ENCODE data around the gene LRRC8E. TPM values are rescaled to one million over a fixed set of nuclear protein-coding genes. Genes with fewer than 3 reads are reported as not detected.
"Not testable (repeated sequence)": the region's sequence is repeated elsewhere in the genome, so short reads cannot be mapped to it uniquely, and the experiment has no call there.

LRRC8E gene
- total RNA-seq, 1 experiment from 2014 or later = 24.1 TPM

DNA sequence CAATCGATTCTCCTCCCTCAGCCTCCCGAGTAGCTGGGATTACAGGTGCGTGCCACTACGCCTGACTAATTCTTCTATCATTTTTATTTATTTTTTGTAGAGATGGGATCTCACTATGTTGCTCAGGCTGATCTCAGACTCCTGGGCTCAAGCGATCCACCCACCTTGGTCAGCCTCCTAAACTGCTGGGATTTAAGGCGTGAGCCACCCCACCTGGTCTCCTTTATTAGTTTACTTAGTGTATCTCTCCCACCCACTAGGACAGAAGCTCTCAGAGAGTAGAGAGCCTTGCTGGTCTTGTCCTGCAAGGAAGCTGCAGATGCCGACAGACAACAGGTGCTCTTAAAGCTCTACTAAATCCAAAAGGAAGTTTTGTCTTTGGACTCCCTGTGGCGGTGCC lies 2.5 kb upstream of the LRRC8E start:
- H3K4me1 ChIP-seq (replicated peaks; ENCODE audit: insufficient read depth) = peaks cover 19% of the 10 kb centered on the region; the same call in 1 of the 2 replicates
- H4K20me1 ChIP-seq (ENCODE audit: insufficient read depth) = peaks cover 3% of the 10 kb centered on the region; the same call in 1 of the 2 replicates
- no peak overlapping the region for H3K4me2 ChIP-seq
- intact Hi-C loops (cut with micrococcal nuclease; ENCODE audit: unreplicated experiment) = no loop called here
- H3K9me3 ChIP-seq (ENCODE audit: insufficient read depth, low read depth) = no peaks in the 10 kb centered on the region
- POLR2A ChIA-PET (ENCODE audit: unreplicated experiment) = no interaction called here
- TF ChIP-seq, protein P1, sequence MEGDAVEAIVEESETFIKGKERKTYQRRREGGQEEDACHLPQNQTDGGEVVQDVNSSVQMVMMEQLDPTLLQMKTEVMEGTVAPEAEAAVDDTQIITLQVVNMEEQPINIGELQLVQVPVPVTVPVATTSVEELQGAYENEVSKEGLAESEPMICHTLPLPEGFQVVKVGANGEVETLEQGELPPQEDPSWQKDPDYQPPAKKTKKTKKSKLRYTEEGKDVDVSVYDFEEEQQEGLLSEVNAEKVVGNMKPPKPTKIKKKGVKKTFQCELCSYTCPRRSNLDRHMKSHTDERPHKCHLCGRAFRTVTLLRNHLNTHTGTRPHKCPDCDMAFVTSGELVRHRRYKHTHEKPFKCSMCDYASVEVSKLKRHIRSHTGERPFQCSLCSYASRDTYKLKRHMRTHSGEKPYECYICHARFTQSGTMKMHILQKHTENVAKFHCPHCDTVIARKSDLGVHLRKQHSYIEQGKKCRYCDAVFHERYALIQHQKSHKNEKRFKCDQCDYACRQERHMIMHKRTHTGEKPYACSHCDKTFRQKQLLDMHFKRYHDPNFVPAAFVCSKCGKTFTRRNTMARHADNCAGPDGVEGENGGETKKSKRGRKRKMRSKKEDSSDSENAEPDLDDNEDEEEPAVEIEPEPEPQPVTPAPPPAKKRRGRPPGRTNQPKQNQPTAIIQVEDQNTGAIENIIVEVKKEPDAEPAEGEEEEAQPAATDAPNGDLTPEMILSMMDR (conservative IDR thresholded peaks at IDR 0.05) = no peak
- TF ChIP-seq EZH2 (IDR thresholded peaks at IDR 0.05; ENCODE audit: low read depth) = no peak
- no TSS peak for BruUV-seq (replicated peaks)
- H2AFZ ChIP-seq = no peak overlapping the region
- CTCF ChIA-PET = no interaction called here
- no peaks in the 10 kb centered on the region for H3K27me3 ChIP-seq (ENCODE audit: insufficient read depth, low read depth)
- no peaks in the 10 kb centered on the region for H3K9me2 ChIP-seq (ENCODE audit: insufficient read depth)
- peaks cover 38% of the 10 kb centered on the region for H3F3A ChIP-seq (ENCODE audit: insufficient read depth, low read depth)
- no peak overlapping the region for H3K27ac ChIP-seq
- no peak overlapping the region for H3K4me3 ChIP-seq
- DNase-seq = no peak
- no peaks in the 10 kb centered on the region for H3K36me3 ChIP-seq (ENCODE audit: low read depth)
- peaks cover 23% of the 10 kb centered on the region for H3K79me2 ChIP-seq (ENCODE audit: low read depth)

DNA sequence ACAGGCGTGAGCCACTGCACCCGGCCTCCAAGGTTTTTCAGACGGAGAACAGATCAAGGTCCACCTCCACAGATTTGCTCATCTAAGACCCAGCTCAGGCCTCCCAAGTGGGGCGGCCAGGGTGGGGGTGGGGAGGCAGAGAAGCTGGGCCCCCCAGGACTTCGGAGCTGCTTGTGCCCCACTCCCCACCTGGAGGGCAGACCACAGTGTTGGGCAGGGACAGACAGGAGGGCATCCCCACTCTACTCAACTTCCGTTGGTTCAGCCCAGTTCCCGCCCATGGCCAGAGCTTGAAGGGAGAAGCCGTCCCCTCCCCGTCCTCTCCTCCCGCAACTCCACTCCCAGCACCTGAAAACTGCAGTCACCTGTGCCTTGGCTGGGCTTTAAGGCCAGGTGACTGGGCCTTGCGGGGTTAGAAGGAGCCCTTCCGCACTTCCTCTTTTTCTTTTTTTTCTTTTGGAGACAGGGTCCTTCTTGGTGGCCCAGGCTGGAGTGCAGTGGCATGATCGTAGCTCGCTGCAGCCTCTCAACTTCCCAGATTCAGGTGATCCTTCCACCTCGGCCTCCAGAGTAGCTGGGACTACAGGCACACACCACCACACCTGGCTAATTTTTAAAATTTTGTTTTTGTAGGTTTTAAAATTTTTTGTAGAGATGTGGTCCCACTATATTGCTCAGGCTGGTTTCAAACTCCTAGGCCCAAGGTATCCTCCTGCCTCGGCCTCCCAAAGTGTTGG lies 734 bp upstream of the LRRC8E start:
- Histone ChIP-seq H3K27ac (0 out of 2 replicates have a peak overlapping the region, but pooled peaks have one; percentile 5), H3K36me3 (ENCODE audit: low read depth) (no peaks in the 10 kb centered on the region), H3K4me3 (peak overlapping the region; percentile 87), H3F3A (ENCODE audit: insufficient read depth, low read depth) (peaks cover 31% of the 10 kb centered on the region), H3K79me2 (ENCODE audit: low read depth) (peaks cover 40% of the 10 kb centered on the region), H3K4me1 (replicated peaks; ENCODE audit: insufficient read depth) (peaks cover 19% of the 10 kb centered on the region; the same call in 1 of the 2 replicates), H2AFZ (peak overlapping the region; percentile 88), H4K20me1 (ENCODE audit: insufficient read depth) (peaks cover 2% of the 10 kb centered on the region; the same call in 1 of the 2 replicates), H3K9me2 (ENCODE audit: insufficient read depth) (no peaks in the 10 kb centered on the region), H3K4me2 (peak overlapping the region; percentile 82), H3K9me3 (ENCODE audit: insufficient read depth, low read depth) (no peaks in the 10 kb centered on the region), H3K27me3 (ENCODE audit: insufficient read depth, low read depth) (no peaks in the 10 kb centered on the region)
- POLR2A ChIA-PET (ENCODE audit: unreplicated experiment) = interaction anchor here (0.6 kb wide), 1 partner anchor 315 kb away, joined by 3 read pairs; no protein-coding TSS in a partner anchor
- intact Hi-C loops (cut with micrococcal nuclease; ENCODE audit: unreplicated experiment) = loop anchor here (2.0 kb wide), 1 partner anchor 19 kb away; no protein-coding TSS in a partner anchor
- CTCF ChIA-PET = interaction anchor here (0.5 to 0.8 kb wide), 3 partner anchors 15 to 434 kb away, joined by 4 to 7 read pairs (median 6); partner anchors contain the start of genes NDUFA7, RPS28 and TIMM44
- TSS peak; percentile 49 for BruUV-seq (replicated peaks)
- no peak for TF ChIP-seq EZH2 (IDR thresholded peaks at IDR 0.05; ENCODE audit: low read depth)
- TF ChIP-seq, protein P1 (conservative IDR thresholded peaks at IDR 0.05) = no peak
- DNase-seq = no peak

DNA sequence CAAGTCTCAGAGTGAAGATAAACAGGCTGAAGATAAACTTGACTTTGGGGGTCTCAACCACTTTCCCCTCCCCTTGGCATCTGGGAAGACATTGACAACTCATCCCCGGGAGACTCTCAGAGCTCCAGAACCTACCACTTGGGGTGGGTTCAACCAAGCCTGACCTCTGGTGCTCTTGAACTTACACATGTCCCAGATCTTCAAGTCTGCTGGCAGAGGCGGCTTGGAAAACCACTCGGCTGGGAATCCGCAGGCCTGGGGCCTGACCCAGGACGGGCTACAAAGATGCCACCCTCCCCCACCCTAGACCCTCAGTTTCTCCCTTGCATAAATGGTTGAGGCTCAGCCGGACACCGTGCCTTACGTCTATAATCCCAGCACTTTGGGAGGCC lies 512 bp downstream of the LRRC8E start:
- peaks cover 25% of the 10 kb centered on the region for H3F3A ChIP-seq (ENCODE audit: insufficient read depth, low read depth)
- no peak for DNase-seq
- ChIA-PET POLR2A (ENCODE audit: unreplicated experiment) (interaction anchor here (0.6 kb wide), 1 partner anchor 32 kb away, joined by 6 read pairs; no protein-coding TSS in a partner anchor), CTCF (interaction anchor here (0.6 kb wide), 1 partner anchor 14 kb away, joined by 10 read pairs; no protein-coding TSS in a partner anchor)
- TF ChIP-seq, protein P1 (conservative IDR thresholded peaks at IDR 0.05) = no peak
- no peak for TF ChIP-seq EZH2 (IDR thresholded peaks at IDR 0.05; ENCODE audit: low read depth)
- H3K9me3 ChIP-seq (ENCODE audit: insufficient read depth, low read depth) = no peaks in the 10 kb centered on the region
- peak overlapping the region; percentile 82 for H3K4me2 ChIP-seq
- intact Hi-C loops (cut with micrococcal nuclease; ENCODE audit: unreplicated experiment) = loop anchor here (2.0 kb wide), 1 partner anchor 20 kb away; no protein-coding TSS in a partner anchor
- H3K27me3 ChIP-seq (ENCODE audit: insufficient read depth, low read depth) = no peaks in the 10 kb centered on the region
- H2AFZ ChIP-seq = peak overlapping the region; percentile 88
- BruUV-seq (replicated peaks) = no TSS peak
- peaks cover 53% of the 10 kb centered on the region for H3K79me2 ChIP-seq (ENCODE audit: low read depth)
- H3K36me3 ChIP-seq (ENCODE audit: low read depth) = no peaks in the 10 kb centered on the region
- peaks cover 31% of the 10 kb centered on the region for H3K4me1 ChIP-seq (replicated peaks; ENCODE audit: insufficient read depth)
- H3K27ac ChIP-seq = no peak overlapping the region
- no peaks in the 10 kb centered on the region for H3K9me2 ChIP-seq (ENCODE audit: insufficient read depth)
- peak overlapping the region; percentile 87 for H3K4me3 ChIP-seq
- no peaks in the 10 kb centered on the region for H4K20me1 ChIP-seq (ENCODE audit: insufficient read depth)

DNA sequence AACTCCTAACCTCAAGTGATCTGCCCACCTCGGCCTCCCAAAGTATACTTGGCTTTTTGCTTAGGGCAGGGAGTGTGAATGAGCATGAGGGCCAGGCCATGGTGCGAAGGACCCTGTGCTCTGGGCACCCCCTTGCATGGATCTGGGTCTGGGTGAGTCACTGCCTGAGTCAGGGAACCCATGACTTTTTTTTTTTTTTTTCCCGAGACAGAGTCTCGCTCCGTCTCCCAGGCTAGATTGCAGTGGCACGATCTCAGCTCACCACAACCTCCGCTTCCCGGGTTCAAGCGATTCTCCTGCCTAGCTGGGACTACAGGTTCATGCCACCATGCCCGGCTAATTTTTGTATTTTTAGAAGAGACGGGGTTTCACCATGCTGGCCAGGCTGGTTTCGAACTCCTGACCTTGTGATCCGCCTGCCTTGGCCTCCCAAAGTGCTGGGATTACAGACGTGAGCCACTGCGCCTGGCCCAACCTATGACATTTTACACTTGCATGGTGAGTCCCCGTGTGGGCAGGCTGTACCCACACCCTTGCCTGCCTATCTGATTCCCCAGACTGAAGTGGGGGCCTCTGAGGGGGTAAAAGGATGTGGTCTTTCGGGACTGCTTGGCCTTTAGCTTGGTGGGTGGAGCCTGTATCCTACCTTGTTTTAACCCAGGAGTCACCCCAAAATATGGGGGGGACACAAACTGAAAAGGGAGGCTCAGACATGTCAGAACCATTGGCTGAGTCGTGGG lies 5.2 kb downstream of the LRRC8E start:
- CTCF ChIA-PET; H3K27me3 ChIP-seq (ENCODE audit: insufficient read depth, low read depth); BruUV-seq (replicated peaks); H3K9me2 ChIP-seq (ENCODE audit: insufficient read depth); DNase-seq; H2AFZ ChIP-seq; H3K4me3 ChIP-seq; intact Hi-C loops (cut with micrococcal nuclease; ENCODE audit: unreplicated experiment); POLR2A ChIA-PET (ENCODE audit: unreplicated experiment); H3K9me3 ChIP-seq (ENCODE audit: insufficient read depth, low read depth); H4K20me1 ChIP-seq (ENCODE audit: insufficient read depth); H3K36me3 ChIP-seq (ENCODE audit: low read depth): not testable (repeated sequence)
- peak overlapping the region; percentile 82 for H3K27ac ChIP-seq
- H3K4me2 ChIP-seq = peak overlapping the region; percentile 66
- peaks cover 34% of the 10 kb centered on the region for H3F3A ChIP-seq (ENCODE audit: insufficient read depth, low read depth)
- H3K79me2 ChIP-seq (ENCODE audit: low read depth) = peaks cover 69% of the 10 kb centered on the region
- H3K4me1 ChIP-seq (replicated peaks; ENCODE audit: insufficient read depth) = peaks cover 48% of the 10 kb centered on the region
